Right forelimb (tissue), 1 donor: ENCODE measurements around the gene RELA.
"Not testable (repeated sequence)": the region's sequence is repeated elsewhere in the genome, so short reads cannot be mapped to it uniquely, and the experiment has no call there.

Experiments
- DNase-seq: peaks from one replicate; pipeline ENCODE4 v3.0.0-alpha.2; 2018

The RELA gene

GRCh38 chr11:65662799-65663638 lies at the start of gene RELA:
Gene RELA, minus strand, starts transcription at chr11:65662916. Its CDS starts 84 bp downstream, at chr11:65662832.
- DNase-seq = peak; percentile 96

- DNase-seq = peak; percentile 100
Measured at GRCh38 chr11:65711785-65712632, 49.3 kb upstream of the RELA start, which contains the start of gene KAT5. Gene KAT5, plus strand, starts transcription at chr11:65712252. Its CDS starts 16 bp downstream, at chr11:65712268.

- peak; percentile 17 for DNase-seq
Measured at GRCh38 chr11:65710421-65710820, 47.7 kb upstream of the RELA start.

GRCh38 chr11:65709661-65710060 lies 46.9 kb upstream of the RELA start:
- no peak for DNase-seq

- no peak for DNase-seq
Measured at GRCh38 chr11:65708451-65708850, 45.7 kb upstream of the RELA start.

- DNase-seq = not testable (repeated sequence)
Measured at GRCh38 chr11:65707002-65707401, 44.3 kb upstream of the RELA start.

- DNase-seq = peak; percentile 67
Measured at GRCh38 chr11:65706303-65706763, 43.6 kb upstream of the RELA start.

- no peak for DNase-seq
Measured at GRCh38 chr11:65703846-65704245, 41.1 kb upstream of the RELA start.

GRCh38 chr11:65701686-65702085 lies 39.0 kb upstream of the RELA start:
- no peak for DNase-seq

- no peak for DNase-seq
Measured at GRCh38 chr11:65700399-65700798, 37.7 kb upstream of the RELA start.

GRCh38 chr11:65699306-65699705 lies 36.6 kb upstream of the RELA start:
- no peak for DNase-seq

- DNase-seq = no peak
Measured at GRCh38 chr11:65698205-65698604, 35.5 kb upstream of the RELA start.

- DNase-seq = no peak
Measured at GRCh38 chr11:65696802-65697552, 34.3 kb upstream of the RELA start.

- no peak for DNase-seq
Measured at GRCh38 chr11:65695459-65696241, 32.9 kb upstream of the RELA start.

- DNase-seq = no peak
Measured at GRCh38 chr11:65692367-65692766, 29.7 kb upstream of the RELA start.

- DNase-seq = not testable (repeated sequence)
Measured at GRCh38 chr11:65691847-65692246, 29.1 kb upstream of the RELA start.

GRCh38 chr11:65685981-65686380 lies 23.3 kb upstream of the RELA start:
- no peak for DNase-seq

- not testable (repeated sequence) for DNase-seq
Measured at GRCh38 chr11:65683480-65683879, 20.8 kb upstream of the RELA start.

GRCh38 chr11:65680192-65680743 lies 17.6 kb upstream of the RELA start:
- no peak for DNase-seq

- DNase-seq = no peak
Measured at GRCh38 chr11:65672982-65673381, 10.3 kb upstream of the RELA start.

- no peak for DNase-seq
Measured at GRCh38 chr11:65672180-65672860, 9.6 kb upstream of the RELA start.
